Neural progenitor cell (in vitro differentiated cells): ENCODE measurements around the gene GATAD2B.

Experiments used
- EZH2 ChIP-seq: fragments of 200-600 bp; sonication (generic); IDR thresholded peaks from 2 replicates; pipeline ENCODE4 v1.6.1; 2017; ENCODE audit warnings: antibody characterized with exemption, mild to moderate bottlenecking, moderate library complexity
- TF ChIP-seq, protein P1 (sequence below): fragments of 200-600 bp; sonication (generic); IDR thresholded peaks from 2 replicates; pipeline ENCODE4 v1.5.1; 2017; ENCODE audit warnings: antibody characterized with exemption, mild to moderate bottlenecking

DNA sequence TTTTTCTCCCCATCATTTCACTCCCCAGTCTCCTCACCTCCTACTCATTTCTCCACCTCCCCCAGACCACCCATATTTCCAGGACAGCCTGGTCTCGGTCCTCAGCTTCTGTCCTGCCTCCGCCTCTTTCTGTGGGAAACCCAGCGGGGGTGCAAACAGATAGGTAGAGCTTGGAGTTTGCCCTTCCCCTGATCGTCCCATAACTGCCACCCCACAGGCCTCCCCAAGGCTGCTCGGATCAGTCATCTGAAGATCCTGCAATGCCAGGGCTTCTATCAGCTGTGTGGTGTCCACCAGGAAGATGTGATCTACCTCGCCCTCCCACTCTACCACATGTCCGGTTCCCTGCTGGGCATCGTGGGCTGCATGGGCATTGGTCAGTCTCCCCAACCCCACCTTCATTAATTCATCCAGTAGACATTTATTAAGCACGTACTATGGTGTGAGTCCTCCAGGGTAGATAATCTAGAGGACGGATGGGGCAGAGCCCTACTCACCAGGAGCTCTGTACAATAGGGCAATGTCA is 145.9 kb downstream of the GATAD2B start:
- TF ChIP-seq, protein P1, sequence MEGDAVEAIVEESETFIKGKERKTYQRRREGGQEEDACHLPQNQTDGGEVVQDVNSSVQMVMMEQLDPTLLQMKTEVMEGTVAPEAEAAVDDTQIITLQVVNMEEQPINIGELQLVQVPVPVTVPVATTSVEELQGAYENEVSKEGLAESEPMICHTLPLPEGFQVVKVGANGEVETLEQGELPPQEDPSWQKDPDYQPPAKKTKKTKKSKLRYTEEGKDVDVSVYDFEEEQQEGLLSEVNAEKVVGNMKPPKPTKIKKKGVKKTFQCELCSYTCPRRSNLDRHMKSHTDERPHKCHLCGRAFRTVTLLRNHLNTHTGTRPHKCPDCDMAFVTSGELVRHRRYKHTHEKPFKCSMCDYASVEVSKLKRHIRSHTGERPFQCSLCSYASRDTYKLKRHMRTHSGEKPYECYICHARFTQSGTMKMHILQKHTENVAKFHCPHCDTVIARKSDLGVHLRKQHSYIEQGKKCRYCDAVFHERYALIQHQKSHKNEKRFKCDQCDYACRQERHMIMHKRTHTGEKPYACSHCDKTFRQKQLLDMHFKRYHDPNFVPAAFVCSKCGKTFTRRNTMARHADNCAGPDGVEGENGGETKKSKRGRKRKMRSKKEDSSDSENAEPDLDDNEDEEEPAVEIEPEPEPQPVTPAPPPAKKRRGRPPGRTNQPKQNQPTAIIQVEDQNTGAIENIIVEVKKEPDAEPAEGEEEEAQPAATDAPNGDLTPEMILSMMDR, result no peak
- TF ChIP-seq EZH2, result no peak
